ENCODE data around the gene DUXA. TPM values are rescaled to one million over a fixed set of nuclear protein-coding genes. Genes with fewer than 3 reads are reported as not detected.

Gene DUXA
- total RNA-seq, 1 donor from 2014 or later, result not detected

GRCh38 chr19:57192993-57193392 is 25.7 kb upstream of the DUXA start:
- peaks cover 18% of the 10 kb centered on the region for H3K9me3 Mint-ChIP-seq (ENCODE audit: unreplicated experiment)
- peak overlapping the region; percentile 95 for H3K4me3 Mint-ChIP-seq (ENCODE audit: unreplicated experiment)
- peak overlapping the region; percentile 33 for H3K27ac Mint-ChIP-seq (ENCODE audit: unreplicated experiment)
- no peak for DNase-seq
- TF ChIP-seq CTCF (IDR thresholded peaks at IDR 0.05; ENCODE audit: partially characterized antibody, unreplicated experiment), result no peak
- peaks cover 9% of the 10 kb centered on the region for H3K4me1 Mint-ChIP-seq (ENCODE audit: low read depth, unreplicated experiment)
- peaks cover 12% of the 10 kb centered on the region for H3K27me3 Mint-ChIP-seq (ENCODE audit: unreplicated experiment)
- H3K36me3 Mint-ChIP-seq (ENCODE audit: unreplicated experiment), result peaks cover 30% of the 10 kb centered on the region

GRCh38 chr19:57192077-57192420 is 24.8 kb upstream of the DUXA start:
- H3K36me3 Mint-ChIP-seq (ENCODE audit: unreplicated experiment), result peaks cover 35% of the 10 kb centered on the region

DNA sequence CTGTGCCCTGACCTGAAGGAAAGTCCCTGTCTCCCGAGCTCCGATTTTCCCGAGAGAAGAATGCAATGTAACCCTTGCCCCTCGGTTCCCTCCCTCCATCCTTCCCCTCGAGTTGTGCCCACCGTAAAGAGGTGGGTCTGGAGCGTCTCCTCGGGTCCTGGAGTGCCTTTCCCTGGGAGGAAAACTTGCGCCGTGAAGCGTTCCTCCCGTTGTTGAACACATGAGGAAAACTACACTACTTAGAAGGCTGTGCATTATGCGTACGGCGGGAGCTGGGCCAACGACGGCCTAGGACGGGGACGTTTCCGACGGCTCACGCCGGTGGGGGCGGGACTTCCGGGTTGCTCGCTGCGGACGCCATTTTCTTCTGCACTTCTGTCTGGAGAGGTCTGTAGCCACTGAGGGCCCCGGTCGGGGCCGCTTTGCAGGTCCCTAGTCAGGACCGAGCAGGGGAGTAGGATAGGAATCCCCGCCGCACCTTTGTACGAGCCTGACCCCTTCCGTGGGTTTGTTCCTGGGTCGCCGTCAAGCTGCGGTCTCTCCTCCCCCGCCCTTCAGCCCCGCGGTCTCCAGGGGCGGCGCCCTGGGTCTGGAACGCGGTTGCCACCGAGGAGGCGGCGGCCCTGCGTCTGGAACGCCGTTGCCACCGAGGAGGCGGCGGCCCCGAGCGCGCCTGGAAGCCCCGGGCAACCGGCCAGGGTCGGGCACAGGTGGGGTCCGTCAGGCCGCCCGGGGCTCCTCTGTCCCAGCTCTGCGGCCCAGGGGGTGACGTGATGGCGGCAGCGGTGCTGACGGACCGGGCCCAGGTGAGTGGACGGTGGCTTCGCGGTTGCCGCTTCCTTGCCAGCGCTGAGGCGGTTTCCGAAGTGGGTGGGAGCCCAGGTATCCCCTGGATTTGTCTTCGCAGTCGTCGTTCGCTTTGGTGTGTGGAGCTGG is 24.1 kb upstream of the DUXA start, which contains the start of gene ZNF264:
Gene ZNF264 (plus strand): TSS at position 360 of the 936 bp plus-strand sequence. CDS start 414 bp downstream, at position 774.
- H3K36me3 Mint-ChIP-seq (ENCODE audit: unreplicated experiment), result peaks cover 30% of the 10 kb centered on the region
- H3K9me3 Mint-ChIP-seq (ENCODE audit: unreplicated experiment), result peaks cover 20% of the 10 kb centered on the region
- no peak for TF ChIP-seq CTCF (IDR thresholded peaks at IDR 0.05; ENCODE audit: partially characterized antibody, unreplicated experiment)
- H3K27me3 Mint-ChIP-seq (ENCODE audit: unreplicated experiment), result peaks cover 12% of the 10 kb centered on the region
- peak within 1 kb of the TSS; percentile 88 for H3K27ac Mint-ChIP-seq (ENCODE audit: unreplicated experiment)
- peak within 1 kb of the TSS; percentile 95 for H3K4me3 Mint-ChIP-seq (ENCODE audit: unreplicated experiment)
- peak; percentile 91 for DNase-seq
- H3K4me1 Mint-ChIP-seq (ENCODE audit: low read depth, unreplicated experiment), result peaks cover 9% of the 10 kb centered on the region

More at GRCh38 chr19:57192077-57192420, 24.8 kb upstream of the DUXA start:
- Mint-ChIP-seq H3K27ac (ENCODE audit: unreplicated experiment) (peak overlapping the region; percentile 82), H3K4me3 (ENCODE audit: unreplicated experiment) (peak overlapping the region; percentile 95), H3K4me1 (ENCODE audit: low read depth, unreplicated experiment) (peaks cover 9% of the 10 kb centered on the region), H3K27me3 (ENCODE audit: unreplicated experiment) (peaks cover 12% of the 10 kb centered on the region), H3K9me3 (ENCODE audit: unreplicated experiment) (peaks cover 21% of the 10 kb centered on the region)
- TF ChIP-seq CTCF (IDR thresholded peaks at IDR 0.05; ENCODE audit: partially characterized antibody, unreplicated experiment), result no peak
- no peak for DNase-seq

DNA sequence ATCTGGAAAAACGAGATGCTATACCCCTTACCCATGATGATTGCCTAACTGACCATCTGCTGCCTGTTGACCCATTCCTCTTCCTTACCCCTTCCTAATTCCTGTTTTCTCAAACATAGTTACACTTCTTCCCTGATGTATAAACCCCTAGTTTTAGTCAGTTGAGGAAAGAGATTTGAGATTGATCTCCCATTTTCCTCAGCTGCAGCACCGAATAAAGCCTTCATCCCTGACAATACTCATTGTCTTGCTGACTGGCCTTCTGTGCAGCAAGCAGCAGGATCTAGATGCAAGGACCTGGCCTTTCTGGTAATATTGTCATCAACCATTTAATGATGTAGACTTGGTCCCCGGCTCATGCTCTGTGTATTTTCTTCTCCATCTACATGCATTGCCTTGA is 23.0 kb upstream of the DUXA start:
- peaks cover 32% of the 10 kb centered on the region for H3K36me3 Mint-ChIP-seq (ENCODE audit: unreplicated experiment)
- peaks cover 20% of the 10 kb centered on the region for H3K9me3 Mint-ChIP-seq (ENCODE audit: unreplicated experiment)
- no peak for TF ChIP-seq CTCF (IDR thresholded peaks at IDR 0.05; ENCODE audit: partially characterized antibody, unreplicated experiment)
- H3K4me3 Mint-ChIP-seq (ENCODE audit: unreplicated experiment), result peak overlapping the region; percentile 94
- H3K27ac Mint-ChIP-seq (ENCODE audit: unreplicated experiment), result peak overlapping the region; percentile 39
- peaks cover 12% of the 10 kb centered on the region for H3K27me3 Mint-ChIP-seq (ENCODE audit: unreplicated experiment)
- DNase-seq, result no peak
- peaks cover 9% of the 10 kb centered on the region for H3K4me1 Mint-ChIP-seq (ENCODE audit: low read depth, unreplicated experiment)

GRCh38 chr19:57171551-57172081 is 4.3 kb upstream of the DUXA start:
- Mint-ChIP-seq H3K36me3 (ENCODE audit: unreplicated experiment) (no peaks in the 10 kb centered on the region), H3K4me3 (ENCODE audit: unreplicated experiment) (peak overlapping the region; percentile 86), H3K9me3 (ENCODE audit: unreplicated experiment) (peaks cover 8% of the 10 kb centered on the region), H3K4me1 (ENCODE audit: low read depth, unreplicated experiment) (peaks cover 2% of the 10 kb centered on the region), H3K27ac (ENCODE audit: unreplicated experiment) (peak overlapping the region; percentile 64), H3K27me3 (ENCODE audit: unreplicated experiment) (peaks cover 7% of the 10 kb centered on the region)
- peak; percentile 39 for DNase-seq
- TF ChIP-seq CTCF (IDR thresholded peaks at IDR 0.05; ENCODE audit: partially characterized antibody, unreplicated experiment), result no peak

Measured in glutamatergic neuron (in vitro differentiated cells).